GM18520 (cell line): ENCODE results near the gene GALNT9.
"Not testable (repeated sequence)": the region's sequence is repeated elsewhere in the genome, so short reads cannot be mapped to it uniquely, and the experiment has no call there.

Experiments used
- ATAC-seq: cut with Tn5 transposase; IDR thresholded peaks from one replicate; pipeline ENCODE4 v1.9.1; 2021; ENCODE audit not compliant: unreplicated experiment

Gene GALNT9

GRCh38 chr12:132238488-132238854, 90.9 kb downstream of the GALNT9 start:
- ATAC-seq = no peak

DNA sequence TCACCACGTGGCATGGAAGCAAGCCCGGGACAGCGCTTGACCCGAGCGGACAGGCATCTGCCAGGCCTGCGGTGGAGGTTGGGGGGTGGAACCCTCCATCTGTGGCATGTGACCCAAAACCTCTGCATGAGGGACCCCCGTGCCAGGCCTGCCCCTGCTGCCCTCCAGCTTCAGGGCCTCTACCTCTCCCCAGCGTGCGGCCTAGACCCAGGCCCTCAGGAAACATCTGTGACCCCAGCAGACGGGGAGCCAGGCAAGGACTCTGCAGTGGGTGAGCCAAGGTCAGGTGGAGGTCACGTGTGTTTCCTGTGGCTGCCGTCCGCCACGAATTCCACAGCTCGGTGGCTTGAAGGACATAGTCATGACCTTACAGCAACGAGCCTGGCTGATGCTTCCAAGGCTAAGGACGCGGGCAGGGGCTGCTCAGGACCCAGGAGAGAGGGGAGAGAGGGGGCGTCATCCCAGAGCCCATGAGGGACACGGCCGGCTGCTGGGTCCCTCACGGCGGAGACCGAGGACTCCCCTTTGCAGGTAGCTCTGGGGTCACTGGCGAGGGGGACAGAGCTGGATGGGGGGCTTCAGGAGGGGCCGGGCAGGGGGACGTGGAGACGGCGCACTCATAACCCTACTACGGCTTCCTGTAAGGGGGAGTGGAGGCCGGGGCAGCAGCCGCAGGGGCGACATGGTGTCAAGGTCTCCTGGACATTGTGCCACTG, 91.5 kb downstream of the GALNT9 start:
- ATAC-seq = no peak

- no peak for ATAC-seq
These were observed 92.2 kb downstream of the GALNT9 start for GRCh38 chr12:132236930-132237771.

DNA sequence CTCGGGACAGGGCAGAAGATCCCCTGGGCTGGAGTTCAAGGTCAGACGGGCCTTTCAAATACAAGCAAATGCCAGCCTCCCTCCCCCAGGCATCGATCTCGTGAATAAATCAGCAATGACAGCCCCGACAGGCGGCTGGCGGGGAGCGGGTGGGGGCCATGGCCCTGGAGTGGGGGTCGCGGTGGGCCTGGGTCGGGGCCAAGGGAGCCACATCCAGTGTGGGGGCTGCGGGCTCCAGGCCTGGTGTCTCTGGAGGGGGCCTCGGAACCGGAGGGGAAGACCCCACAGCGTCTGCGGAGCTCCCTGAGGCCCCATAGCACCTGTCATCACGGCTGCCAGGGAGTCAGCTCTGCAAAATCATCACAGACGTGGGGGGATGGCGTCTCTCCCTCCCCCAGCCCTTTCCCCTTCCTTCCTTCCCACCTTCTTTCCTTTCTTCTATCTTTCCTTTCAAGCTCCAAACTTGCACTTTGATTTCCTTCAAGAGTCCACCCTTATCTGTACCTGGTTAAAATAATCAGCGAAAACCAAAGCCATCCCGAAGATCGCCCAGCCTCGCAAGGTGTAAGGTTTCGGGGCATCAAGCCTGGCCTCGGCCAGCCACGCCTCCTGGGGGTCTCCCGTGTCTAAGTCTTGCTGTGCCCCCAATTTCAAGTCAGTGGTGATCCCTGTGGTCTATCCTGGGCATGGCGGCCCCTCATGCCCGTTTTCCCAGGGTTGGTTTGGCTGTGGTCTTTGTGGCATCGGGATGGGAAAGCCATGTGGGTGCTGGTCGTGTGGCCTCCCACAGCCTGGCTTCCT, 93.1 kb downstream of the GALNT9 start:
- ATAC-seq = no peak

GRCh38 chr12:132235116-132235820, 94.1 kb downstream of the GALNT9 start:
- no peak for ATAC-seq

GRCh38 chr12:132230381-132230780, 99.0 kb downstream of the GALNT9 start:
- no peak for ATAC-seq

GRCh38 chr12:132229926-132230325, 99.5 kb downstream of the GALNT9 start:
- no peak for ATAC-seq

DNA sequence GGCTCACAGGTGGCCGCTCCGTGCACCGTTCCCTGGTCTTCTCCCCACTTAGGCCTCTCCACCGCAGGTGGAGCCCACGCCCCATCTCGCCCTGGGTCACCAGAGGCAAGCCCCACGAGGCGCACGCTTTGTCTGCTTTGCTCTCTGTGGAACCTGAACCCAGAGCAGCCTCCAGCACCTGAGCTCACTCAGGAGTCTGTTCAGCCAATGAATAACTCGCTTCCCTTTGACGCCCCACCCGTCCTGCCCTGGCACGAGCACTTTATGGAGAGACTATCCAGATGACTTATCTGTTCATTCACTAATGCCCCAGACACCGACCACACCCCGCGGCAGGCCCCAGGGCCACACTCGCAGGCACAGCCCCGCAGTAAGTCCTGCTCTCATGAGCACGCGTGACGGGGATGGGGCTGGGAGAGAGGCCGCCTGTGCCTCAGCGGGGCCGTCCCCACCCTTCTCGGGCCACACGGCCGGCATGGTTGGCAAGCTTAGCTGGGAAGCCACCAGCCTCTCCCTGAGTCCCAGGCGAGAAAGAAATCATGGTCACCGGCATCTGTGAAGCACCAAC, 100.1 kb downstream of the GALNT9 start:
- no peak for ATAC-seq

- ATAC-seq = no peak
These were observed 100.8 kb downstream of the GALNT9 start for GRCh38 chr12:132228476-132229192.

GRCh38 chr12:132227782-132228475, 101.5 kb downstream of the GALNT9 start:
- no peak for ATAC-seq

DNA sequence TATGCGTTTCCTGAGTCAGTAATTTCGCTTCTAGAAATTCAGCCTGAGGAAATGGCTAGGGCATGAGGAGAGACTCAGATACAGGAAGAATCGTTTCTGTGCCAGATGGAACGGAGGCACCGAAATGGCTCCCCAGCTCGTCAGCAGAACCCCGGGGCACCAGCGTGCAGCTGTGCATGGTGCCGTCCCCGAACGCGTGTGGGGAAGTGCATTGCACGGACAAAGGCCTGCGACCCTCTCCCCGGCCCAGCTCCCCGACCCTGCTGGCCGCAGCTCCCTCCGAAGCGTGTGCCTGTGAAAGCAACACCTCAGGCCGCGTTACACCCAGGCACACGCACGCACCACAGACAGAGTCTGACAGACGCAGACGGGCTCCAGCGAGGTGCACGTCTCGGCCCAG, 102.3 kb downstream of the GALNT9 start:
- ATAC-seq = no peak

- ATAC-seq = no peak
These were observed 102.8 kb downstream of the GALNT9 start for GRCh38 chr12:132226604-132227003.

DNA sequence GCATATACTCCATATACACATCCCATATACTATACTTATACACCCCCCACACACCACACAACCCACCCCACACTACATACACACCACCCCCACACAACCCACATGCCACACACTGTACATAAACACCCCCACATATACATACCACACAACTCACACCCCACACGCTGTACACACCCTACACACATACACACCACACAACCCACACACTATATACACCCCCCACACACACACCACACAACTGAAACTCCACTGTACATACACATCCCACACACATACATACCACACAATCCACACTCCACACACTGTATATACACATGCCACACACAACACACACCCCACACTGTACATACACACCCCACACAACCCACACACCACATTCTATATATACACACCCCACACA, 104.2 kb downstream of the GALNT9 start:
- ATAC-seq = no peak

GRCh38 chr12:132224484-132224883, 104.9 kb downstream of the GALNT9 start:
- no peak for ATAC-seq

DNA sequence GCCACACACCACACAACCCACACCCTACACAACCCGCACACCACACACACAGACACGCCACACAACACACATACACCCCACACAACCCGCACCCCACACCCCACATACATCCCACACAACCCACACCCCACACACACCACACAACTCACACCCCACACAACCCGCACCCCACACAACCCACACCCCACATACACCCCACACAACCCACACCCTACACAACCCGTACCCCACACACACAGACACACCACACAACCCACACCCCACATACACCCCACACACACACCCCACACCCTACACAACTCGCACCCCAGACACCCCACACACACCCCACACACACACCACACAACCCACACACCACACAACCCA, 106.6 kb downstream of the GALNT9 start:
- no peak for ATAC-seq

- no peak for ATAC-seq
These were observed 107.1 kb downstream of the GALNT9 start for GRCh38 chr12:132222096-132222807.

GRCh38 chr12:132219761-132220160, 109.6 kb downstream of the GALNT9 start:
- ATAC-seq = not testable (repeated sequence)

GRCh38 chr12:132219323-132219722, 110.1 kb downstream of the GALNT9 start:
- ATAC-seq = no peak

GRCh38 chr12:132218915-132219314, 110.5 kb downstream of the GALNT9 start:
- no peak for ATAC-seq
